CD4-positive, CD25-positive, alpha-beta regulatory T cell (primary cell): Measurements from ENCODE around the gene LDAH. TPM values are rescaled to one million over a fixed set of nuclear protein-coding genes. Genes with fewer than 3 reads are reported as not detected.

Source experiments
- ATAC-seq, 2 donors: fragments of 150-1000 bp; cut with Tn5 transposase; one replicate each; pipeline ENCODE4 v1.10.0; 2021; ENCODE audit warnings: low read depth in 2 of 2, moderate number of reproducible peaks in 2 of 2, moderate library complexity in 1 of 2
- DNase-seq, 3 donors: peaks; one replicate each; pipeline versions ENCODE4 v3.0.0 to v3.0.0-alpha.2; 2012 to 2022; ENCODE audit warnings: mixed read lengths in 1 of 3
- H3K27ac ChIP-seq: one replicate; pipeline ENCODE4 v1.7.0; 2013; ENCODE audit warnings: mild to moderate bottlenecking, low read length; ENCODE audit not compliant: insufficient read depth, poor library complexity, severe bottlenecking
- H3K27me3 ChIP-seq: one replicate; pipeline ENCODE4 v1.7.0; 2013; ENCODE audit warnings: low read length; ENCODE audit not compliant: control insufficient read depth, insufficient read depth
- H3K36me3 ChIP-seq: one replicate; pipeline ENCODE4 v1.7.0; 2013; ENCODE audit warnings: mild to moderate bottlenecking, low read length, moderate library complexity; ENCODE audit not compliant: control insufficient read depth, insufficient read depth
- H3K4me1 ChIP-seq: 2 replicates; pipeline ENCODE4 v1.7.0; 2013; ENCODE audit warnings: mild to moderate bottlenecking, low read length; ENCODE audit not compliant: insufficient read depth, control insufficient read depth, poor library complexity, severe bottlenecking
- H3K4me3 ChIP-seq: one replicate; pipeline ENCODE4 v1.7.0; 2013; ENCODE audit warnings: low read depth, mild to moderate bottlenecking, low read length, moderate library complexity
- H3K9me3 ChIP-seq, 2 experiments: 1 replicate in 1 of 2; 2 replicates in 1 of 2; pipeline ENCODE4 v1.7.0; 2013; ENCODE audit warnings: low read length in 2 of 2, mild to moderate bottlenecking in 1 of 2, moderate library complexity in 1 of 2; ENCODE audit not compliant: control insufficient read depth in 2 of 2
- H3K27ac Mint-ChIP-seq, 3 donors: one replicate each; pipeline ENCODE4 v1.8.0; 2020 to 2022; ENCODE audit warnings: mild to moderate bottlenecking in 3 of 3, mixed read lengths in 3 of 3, moderate library complexity in 2 of 3
- H3K27me3 Mint-ChIP-seq: one replicate; pipeline ENCODE4 v1.8.0; 2022; ENCODE audit warnings: mild to moderate bottlenecking, mixed read lengths
- H3K36me3 Mint-ChIP-seq: one replicate; pipeline ENCODE4 v1.8.0; 2020; ENCODE audit warnings: mixed read lengths
- H3K4me1 Mint-ChIP-seq, 4 donors: one replicate each; pipeline ENCODE4 v1.8.0; 2020 to 2022; ENCODE audit warnings: mixed read lengths in 4 of 4, mild to moderate bottlenecking in 1 of 4
- H3K4me3 Mint-ChIP-seq, 4 donors: one replicate each; pipeline ENCODE4 v1.8.0; 2020 to 2022; ENCODE audit warnings: mild to moderate bottlenecking in 4 of 4, mixed read lengths in 4 of 4, moderate library complexity in 3 of 4
- H3K9me3 Mint-ChIP-seq, 7 donors: one replicate each; pipeline ENCODE4 v1.8.0; 2020 to 2022; ENCODE audit warnings: mixed read lengths in 7 of 7, mild to moderate bottlenecking in 3 of 7, moderate library complexity in 2 of 7
- polyA plus RNA-seq, 4 donors: library from polyadenylated mRNA; unstranded; fragments of 300-500 nt; fragmentation: Illumina TruSeq; gene quantifications; one replicate each; pipeline ENCODE4 v1.2.3, GENCODE V29; 2021
- total RNA-seq: library from RNA; stranded (reverse); gene quantifications from one replicate; pipeline ENCODE4 v1.2.3, GENCODE V29; 2022

LDAH gene
- total and polyA plus RNA-seq, 5 donors from 2014 or later = 13.8 to 16.8 (median 14.9) TPM

GRCh38 chr2:20678086-20678395 is 144.9 kb downstream of the LDAH start:
- Histone ChIP-seq H3K36me3 (peaks cover 6% of the 10 kb centered on the region), H3K27me3 (peaks cover 3% of the 10 kb centered on the region), H3K4me3 (no peak overlapping the region), H3K4me1 (peaks cover 5% of the 10 kb centered on the region), H3K9me3 (no peaks in the 10 kb centered on the region), H3K27ac (no peak overlapping the region)
- H3K27me3 Mint-ChIP-seq = peaks cover 13% of the 10 kb centered on the region
- DNase-seq (no peak), ATAC-seq (no peak)
- H3K27ac Mint-ChIP-seq = peak overlapping the region in 1 of 3 donors; percentile 55
- no peaks in the 10 kb centered on the region for H3K9me3 Mint-ChIP-seq
- peaks cover 18% of the 10 kb centered on the region for H3K36me3 Mint-ChIP-seq
- H3K4me1 Mint-ChIP-seq = peaks cover 0 to 10% (median 3%) of the 10 kb centered on the region in 4 donors
- H3K4me3 Mint-ChIP-seq = no peak overlapping the region

GRCh38 chr2:20677301-20678085 is 145.4 kb downstream of the LDAH start:
- H3K4me1 Mint-ChIP-seq = peaks cover 0 to 4% (median 2%) of the 10 kb centered on the region in 4 donors
- peaks cover 18% of the 10 kb centered on the region for H3K27me3 Mint-ChIP-seq
- Histone ChIP-seq H3K27ac (no peak overlapping the region), H3K36me3 (peaks cover 6% of the 10 kb centered on the region), H3K9me3 (no peaks in the 10 kb centered on the region), H3K4me1 (peaks cover 2% of the 10 kb centered on the region), H3K27me3 (peaks cover 8% of the 10 kb centered on the region), H3K4me3 (no peak overlapping the region)
- no peak overlapping the region for H3K4me3 Mint-ChIP-seq
- peak overlapping the region in 2 of 3 donors; percentile 20 to 55 for H3K27ac Mint-ChIP-seq
- DNase-seq = no peak
- peaks cover 13% of the 10 kb centered on the region for H3K36me3 Mint-ChIP-seq
- H3K9me3 Mint-ChIP-seq = no peaks in the 10 kb centered on the region
- ATAC-seq = no peak

- Histone ChIP-seq H3K4me1 (no peaks in the 10 kb centered on the region), H3K9me3 (no peaks in the 10 kb centered on the region), H3K27me3 (peaks cover 10% of the 10 kb centered on the region), H3K27ac (no peak overlapping the region), H3K4me3 (no peak overlapping the region), H3K36me3 (peaks cover 6% of the 10 kb centered on the region)
- Mint-ChIP-seq H3K27me3 (peaks cover 27% of the 10 kb centered on the region), H3K9me3 (peaks cover 0 to under 1% (median 0%) of the 10 kb centered on the region in 7 donors), H3K4me3 (peak overlapping the region in 1 of 4 donors; percentile 18), H3K4me1 (peaks cover 0 to 6% (median 2%) of the 10 kb centered on the region in 4 donors), H3K36me3 (peaks cover 6% of the 10 kb centered on the region), H3K27ac (peak overlapping the region in 1 of 3 donors; percentile 11)
- DNase-seq = no peak
- ATAC-seq = no peak
Observed at GRCh38 chr2:20676353-20677215, 146.3 kb downstream of the LDAH start.

GRCh38 chr2:20675701-20676352 is 147.1 kb downstream of the LDAH start:
- peaks cover 3% of the 10 kb centered on the region for H3K36me3 ChIP-seq
- H3K27me3 ChIP-seq = peaks cover 10% of the 10 kb centered on the region
- no peaks in the 10 kb centered on the region for H3K9me3 ChIP-seq
- peak in 1 of 3 donors; percentile 34 for DNase-seq
- ATAC-seq = peak; percentile 49 to 57
- Mint-ChIP-seq H3K4me3 (peak overlapping the region in 1 of 4 donors; percentile 27), H3K27ac (no peak overlapping the region), H3K36me3 (peaks cover 6% of the 10 kb centered on the region), H3K9me3 (peaks cover 0 to 4% (median 0%) of the 10 kb centered on the region in 7 donors), H3K4me1 (peaks cover 0 to 6% (median 3%) of the 10 kb centered on the region in 4 donors), H3K27me3 (peaks cover 34% of the 10 kb centered on the region)
- H3K4me1 ChIP-seq = peaks cover 4% of the 10 kb centered on the region
- no peak overlapping the region for H3K4me3 ChIP-seq
- no peak overlapping the region for H3K27ac ChIP-seq

GRCh38 chr2:20674974-20675679 is 147.8 kb downstream of the LDAH start:
- H3K27ac Mint-ChIP-seq = peak overlapping the region in 1 of 3 donors; percentile 96

GRCh38 chr2:20674309-20674965 is 148.5 kb downstream of the LDAH start:
- Histone ChIP-seq H3K27me3 (peaks cover 12% of the 10 kb centered on the region), H3K9me3 (no peaks in the 10 kb centered on the region), H3K4me3 (no peak overlapping the region), H3K4me1 (peaks cover 4% of the 10 kb centered on the region), H3K27ac (no peak overlapping the region), H3K36me3 (no peaks in the 10 kb centered on the region)
- Mint-ChIP-seq H3K9me3 (peaks cover 0 to 4% (median 0%) of the 10 kb centered on the region in 7 donors), H3K4me1 (peaks cover 0 to 10% (median 4%) of the 10 kb centered on the region in 4 donors), H3K4me3 (no peak overlapping the region), H3K27me3 (peaks cover 42% of the 10 kb centered on the region), H3K36me3 (peaks cover 2% of the 10 kb centered on the region), H3K27ac (no peak overlapping the region)
- DNase-seq (no peak), ATAC-seq (no peak)

More at GRCh38 chr2:20674974-20675679, 147.8 kb downstream of the LDAH start:
- Histone ChIP-seq H3K4me3 (no peak overlapping the region), H3K36me3 (no peaks in the 10 kb centered on the region), H3K9me3 (no peaks in the 10 kb centered on the region), H3K27ac (no peak overlapping the region), H3K4me1 (peaks cover 4% of the 10 kb centered on the region), H3K27me3 (peaks cover 10% of the 10 kb centered on the region)
- Mint-ChIP-seq H3K27me3 (peaks cover 35% of the 10 kb centered on the region), H3K9me3 (peaks cover 0 to 4% (median 0%) of the 10 kb centered on the region in 7 donors), H3K4me1 (peaks cover 0 to 6% (median 3%) of the 10 kb centered on the region in 4 donors), H3K4me3 (no peak overlapping the region), H3K36me3 (peaks cover 6% of the 10 kb centered on the region)
- DNase-seq (no peak), ATAC-seq (no peak)
